Measurements from ENCODE around the gene CYP51A1.

- TF ChIP-seq CTCF (conservative IDR thresholded peaks at IDR 0.05; ENCODE audit: low read length) = no peak
- no peak for TF ChIP-seq EZH2phosphoT487 (IDR thresholded peaks at IDR 0.05; ENCODE audit: borderline replicate concordance)
Measured at GRCh38 chr7:92076509-92076908, 57.8 kb downstream of the CYP51A1 start.
